ENCODE data around the gene ZCCHC13. TPM values are rescaled to one million over a fixed set of nuclear protein-coding genes. Genes with fewer than 3 reads are reported as not detected.

The ZCCHC13 gene
- total and polyA plus RNA-seq, 2 of the 8 experiments (the other 6 are each of a cell fraction or from before 2014, with no cell fraction given), result not detected

DNA sequence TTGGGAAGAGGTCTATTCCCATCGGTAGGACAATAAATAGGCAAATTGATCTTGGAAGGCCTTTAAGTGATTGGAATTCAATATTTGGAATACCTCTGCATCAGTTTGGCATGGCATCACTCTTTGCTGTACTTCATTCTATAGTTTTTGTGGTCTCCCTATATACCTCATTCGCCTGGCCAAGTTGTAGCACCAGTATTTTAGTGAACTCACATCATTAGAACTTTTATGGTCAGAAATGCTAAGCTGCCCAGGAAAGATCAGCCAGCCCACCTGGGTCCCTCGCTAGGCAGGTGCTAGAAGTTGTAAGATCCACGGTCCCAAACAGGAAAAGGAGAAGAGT lies 40.3 kb downstream of the ZCCHC13 start:
- H3K4me1 ChIP-seq (replicated peaks in 1 of 4; ENCODE audit: control insufficient read depth in 3 of 4, insufficient read depth in 4 of 4, low read length in 3 of 4), result peaks cover 0 to 3% (median under 1%) of the 10 kb centered on the region in 4 experiments; a peak in 1 of 7 replicates

More for the DNA sequence above, 40.3 kb downstream of the ZCCHC13 start:
- Histone ChIP-seq H3K4me3 (ENCODE audit: extremely low read depth in 1 of 4, insufficient read depth in 2 of 4, low read depth in 3 of 4, low read length in 4 of 4) (no peak overlapping the region), H4K8ac (ENCODE audit: extremely low read depth, insufficient read depth, low read length) (no peak overlapping the region), H3K79me2 (ENCODE audit: control insufficient read depth in 1 of 2, insufficient read depth in 2 of 2, low read length in 2 of 2) (no peaks in the 10 kb centered on the region), H4K5ac (ENCODE audit: insufficient read length, low read depth, low read length) (no peak overlapping the region), H4K91ac (replicated peaks; ENCODE audit: insufficient read length, low read length) (peak overlapping the region; percentile 46), H3K79me1 (ENCODE audit: low read depth, low read length) (no peaks in the 10 kb centered on the region), H2BK5ac (ENCODE audit: low read depth, low read length) (peak overlapping the region; percentile 54; the same call in 1 of the 2 replicates), H3K9me3 (ENCODE audit: insufficient read depth in 2 of 2, low read depth in 1 of 2, low read length in 1 of 2) (no peaks in the 10 kb centered on the region), H3K27me3 (replicated peaks in 1 of 4; ENCODE audit: control insufficient read depth in 3 of 4, extremely low read depth in 1 of 4, insufficient read depth in 3 of 4, low read length in 3 of 4) (no peaks in the 10 kb centered on the region), H3K27ac (ENCODE audit: low read depth, low read length) (no peak overlapping the region), H2BK120ac (replicated peaks; ENCODE audit: low read depth, low read length) (no peak overlapping the region), H3K23me2 (ENCODE audit: low read depth, low read length) (no peaks in the 10 kb centered on the region), H2AFZ (ENCODE audit: low read length) (no peak overlapping the region), H3K4me2 (ENCODE audit: insufficient read depth in 1 of 2, low read depth in 2 of 2, low read length in 2 of 2) (no peak overlapping the region), H3K4ac (replicated peaks; ENCODE audit: insufficient read length, low read depth, low read length) (no peak overlapping the region), H3K9ac (replicated peaks in 1 of 4; ENCODE audit: extremely low read depth in 1 of 4, low read depth in 3 of 4, low read length in 3 of 4) (no peak overlapping the region), H3K56ac (replicated peaks; ENCODE audit: insufficient read length, low read depth, low read length) (no peak overlapping the region), H2AK5ac (ENCODE audit: low read depth, low read length) (no peak overlapping the region), H3K36me3 (ENCODE audit: control insufficient read depth in 2 of 4, insufficient read depth in 4 of 4, low read length in 3 of 4) (no peaks in the 10 kb centered on the region), H3K23ac (ENCODE audit: insufficient read length) (no peak overlapping the region), H3K18ac (ENCODE audit: extremely low read depth, low read length) (no peak overlapping the region), H2BK15ac (ENCODE audit: low read length) (no peak overlapping the region), H2BK12ac (ENCODE audit: low read depth, low read length) (0 out of 2 replicates have a peak overlapping the region, but pooled peaks have one; percentile 40), H2BK20ac (ENCODE audit: low read length) (no peak overlapping the region), H3K14ac (ENCODE audit: insufficient read length) (no peak overlapping the region), H4K20me1 (replicated peaks in 1 of 2; ENCODE audit: control insufficient read depth in 1 of 2, insufficient read depth in 2 of 2, low read length in 2 of 2) (no peaks in the 10 kb centered on the region)
- 63% methylated on average over 4 of the region's 4 CpGs; no CpG with 5 or more reads in 1 of the 2 experiments for WGBS, 2 experiments (ENCODE audit: extremely low coverage in 1 of 2, insufficient coverage in 1 of 2, insufficient read length in 1 of 2, insufficient replicate concordance in 2 of 2, low coverage in 1 of 2, low lambda C conversion rate in 2 of 2, missing lambda C conversion rate in 1 of 2)
- CTCF ChIA-PET (ENCODE audit: partially characterized antibody), result interaction anchor here (0.6 to 2.7 kb wide), 12 partner anchors 15 to 489 kb away, joined by 3 to 12 read pairs (median 4); no protein-coding TSS in a partner anchor
- no peak for DNase-seq (ENCODE audit: low read depth in 1 of 2, low spot score in 2 of 2)
- TF ChIP-seq ATF3 (IDR thresholded peaks at IDR 0.05; ENCODE audit: insufficient read depth, low read depth, low read length), result no peak
- TF ChIP-seq, protein P1, sequence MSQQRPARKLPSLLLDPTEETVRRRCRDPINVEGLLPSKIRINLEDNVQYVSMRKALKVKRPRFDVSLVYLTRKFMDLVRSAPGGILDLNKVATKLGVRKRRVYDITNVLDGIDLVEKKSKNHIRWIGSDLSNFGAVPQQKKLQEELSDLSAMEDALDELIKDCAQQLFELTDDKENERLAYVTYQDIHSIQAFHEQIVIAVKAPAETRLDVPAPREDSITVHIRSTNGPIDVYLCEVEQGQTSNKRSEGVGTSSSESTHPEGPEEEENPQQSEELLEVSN (IDR thresholded peaks at IDR 0.05), result no peak
- POLR2A ChIA-PET (ENCODE audit: partially characterized antibody), result interaction anchor here (0.9 to 2.3 kb wide), 6 partner anchors 19 to 141 kb away, joined by 3 to 8 read pairs (median 4); no protein-coding TSS in a partner anchor
- FAIRE-seq, result no peak
